ENCODE results near the gene NDUFS6.

DNA sequence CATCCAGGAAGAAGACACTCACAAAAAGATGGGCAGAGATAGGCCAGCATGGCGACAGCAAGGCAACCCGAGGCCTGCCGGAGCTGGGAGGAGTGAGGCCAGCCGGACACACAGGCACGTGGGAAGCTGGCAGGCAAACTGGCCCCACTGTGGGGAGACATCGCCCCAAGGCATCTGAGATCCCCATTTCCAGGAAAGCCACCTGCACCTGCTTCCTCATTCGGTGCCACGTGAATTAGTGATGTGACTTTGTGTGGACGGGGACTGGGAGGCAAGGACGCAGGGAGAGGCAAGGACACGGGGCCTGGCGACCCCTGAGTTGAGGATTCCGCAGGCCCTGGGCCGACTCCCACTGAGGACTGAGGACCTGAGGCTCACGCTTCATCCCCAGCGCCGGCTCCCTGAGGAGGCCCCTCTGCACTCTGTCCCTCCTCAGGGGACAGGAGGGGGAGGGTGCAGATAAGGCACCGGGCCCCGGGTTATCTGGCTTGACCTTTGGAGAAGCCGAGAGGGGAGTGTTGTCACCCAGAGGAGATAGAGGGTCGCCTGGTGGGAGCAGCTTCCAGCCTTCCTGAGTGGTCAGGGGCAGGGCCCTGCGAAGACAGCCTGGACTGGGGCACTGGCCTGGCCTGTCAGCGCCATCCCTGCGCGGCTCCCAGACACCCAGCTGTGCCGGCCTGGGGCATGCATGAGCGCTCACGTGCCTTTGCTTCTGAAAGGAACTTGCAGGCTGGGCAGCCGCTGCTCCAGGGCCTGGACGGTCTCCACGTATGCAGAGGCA, 39.7 kb downstream of the NDUFS6 start:
- TF ChIP-seq, protein P1, sequence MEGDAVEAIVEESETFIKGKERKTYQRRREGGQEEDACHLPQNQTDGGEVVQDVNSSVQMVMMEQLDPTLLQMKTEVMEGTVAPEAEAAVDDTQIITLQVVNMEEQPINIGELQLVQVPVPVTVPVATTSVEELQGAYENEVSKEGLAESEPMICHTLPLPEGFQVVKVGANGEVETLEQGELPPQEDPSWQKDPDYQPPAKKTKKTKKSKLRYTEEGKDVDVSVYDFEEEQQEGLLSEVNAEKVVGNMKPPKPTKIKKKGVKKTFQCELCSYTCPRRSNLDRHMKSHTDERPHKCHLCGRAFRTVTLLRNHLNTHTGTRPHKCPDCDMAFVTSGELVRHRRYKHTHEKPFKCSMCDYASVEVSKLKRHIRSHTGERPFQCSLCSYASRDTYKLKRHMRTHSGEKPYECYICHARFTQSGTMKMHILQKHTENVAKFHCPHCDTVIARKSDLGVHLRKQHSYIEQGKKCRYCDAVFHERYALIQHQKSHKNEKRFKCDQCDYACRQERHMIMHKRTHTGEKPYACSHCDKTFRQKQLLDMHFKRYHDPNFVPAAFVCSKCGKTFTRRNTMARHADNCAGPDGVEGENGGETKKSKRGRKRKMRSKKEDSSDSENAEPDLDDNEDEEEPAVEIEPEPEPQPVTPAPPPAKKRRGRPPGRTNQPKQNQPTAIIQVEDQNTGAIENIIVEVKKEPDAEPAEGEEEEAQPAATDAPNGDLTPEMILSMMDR (IDR thresholded peaks at IDR 0.05): no peak
- TF ChIP-seq POLR2A (IDR thresholded peaks at IDR 0.05): no peak

All from lower leg skin (tissue), 3 donors.